B cell (primary cell): Measurements from ENCODE around the gene ADAMTS20.

Experiments
- EZH2 ChIP-seq: IDR thresholded peaks from 2 replicates; pipeline ENCODE4 v1.6.1; 2012; ENCODE audit warnings: borderline replicate concordance, low read depth, mild to moderate bottlenecking, moderate library complexity, low read length; ENCODE audit not compliant: insufficient read depth, poor library complexity, severe bottlenecking
- TF ChIP-seq, protein P1 (sequence below): fragments of 200-600 bp; IDR thresholded peaks from one replicate; pipeline ENCODE4 v1.8.0; 2022; ENCODE audit warnings: antibody characterized with exemption, mild to moderate bottlenecking

GRCh38 chr12:43338848-43339526 is 213.0 kb downstream of the ADAMTS20 start:
- TF ChIP-seq, protein P1, sequence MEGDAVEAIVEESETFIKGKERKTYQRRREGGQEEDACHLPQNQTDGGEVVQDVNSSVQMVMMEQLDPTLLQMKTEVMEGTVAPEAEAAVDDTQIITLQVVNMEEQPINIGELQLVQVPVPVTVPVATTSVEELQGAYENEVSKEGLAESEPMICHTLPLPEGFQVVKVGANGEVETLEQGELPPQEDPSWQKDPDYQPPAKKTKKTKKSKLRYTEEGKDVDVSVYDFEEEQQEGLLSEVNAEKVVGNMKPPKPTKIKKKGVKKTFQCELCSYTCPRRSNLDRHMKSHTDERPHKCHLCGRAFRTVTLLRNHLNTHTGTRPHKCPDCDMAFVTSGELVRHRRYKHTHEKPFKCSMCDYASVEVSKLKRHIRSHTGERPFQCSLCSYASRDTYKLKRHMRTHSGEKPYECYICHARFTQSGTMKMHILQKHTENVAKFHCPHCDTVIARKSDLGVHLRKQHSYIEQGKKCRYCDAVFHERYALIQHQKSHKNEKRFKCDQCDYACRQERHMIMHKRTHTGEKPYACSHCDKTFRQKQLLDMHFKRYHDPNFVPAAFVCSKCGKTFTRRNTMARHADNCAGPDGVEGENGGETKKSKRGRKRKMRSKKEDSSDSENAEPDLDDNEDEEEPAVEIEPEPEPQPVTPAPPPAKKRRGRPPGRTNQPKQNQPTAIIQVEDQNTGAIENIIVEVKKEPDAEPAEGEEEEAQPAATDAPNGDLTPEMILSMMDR, result no peak
- no peak for TF ChIP-seq EZH2
